ENCODE results near the gene VAV3. TPM values are rescaled to one million over a fixed set of nuclear protein-coding genes. Genes with fewer than 3 reads are reported as not detected.

Gene VAV3
- total and polyA plus RNA-seq, 9 of the 15 experiments (the other 6 are each of a cell fraction or from before 2014, with no cell fraction given) = not detected

- no peak for TF ChIP-seq FOS (IDR thresholded peaks at IDR 0.05; ENCODE audit: extremely low read depth, insufficient read length)
- TF ChIP-seq ETS2 (tag; IDR thresholded peaks at IDR 0.05; ENCODE audit: borderline replicate concordance, poor library complexity, severe bottlenecking) = no peak
- TF ChIP-seq, protein P1, sequence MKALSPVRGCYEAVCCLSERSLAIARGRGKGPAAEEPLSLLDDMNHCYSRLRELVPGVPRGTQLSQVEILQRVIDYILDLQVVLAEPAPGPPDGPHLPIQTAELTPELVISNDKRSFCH (CRISPR knock-in tag; IDR thresholded peaks at IDR 0.05) = no peak
- TF ChIP-seq, protein P1 (tag; IDR thresholded peaks at IDR 0.05) = no peak
- TF ChIP-seq RNF2 (IDR thresholded peaks at IDR 0.05) = no peak
- TF ChIP-seq TGIF2 (CRISPR knock-in tag; IDR thresholded peaks at IDR 0.05) = no peak
- no peak for TF ChIP-seq ZNF143 (CRISPR knock-in tag; IDR thresholded peaks at IDR 0.05)
- no peak for TF ChIP-seq SMC3 (conservative IDR thresholded peaks at IDR 0.05; ENCODE audit: insufficient read depth, low read depth, low read length)
- TF ChIP-seq E2F4 (CRISPR knock-in tag; IDR thresholded peaks at IDR 0.05; ENCODE audit: low read depth) = no peak
- TF ChIP-seq POLR2G (IDR thresholded peaks at IDR 0.05; ENCODE audit: low read depth, low read length) = no peak
Observed at GRCh38 chr1:107531065-107531908, 433.7 kb downstream of the VAV3 start (continued).
